DMS153 (cell line): Measurements from ENCODE around the gene INPP5A.

Experiments
- DNase-seq: peaks from one replicate; lab custom pipeline; 2025; lab: John Stamatoyannopoulos, UW

The INPP5A gene

GRCh38 chr10:132804785-132805426 is 267.3 kb downstream of the INPP5A start:
- no peak for DNase-seq

GRCh38 chr10:132805599-132805998 is 268.0 kb downstream of the INPP5A start:
- DNase-seq: no peak

GRCh38 chr10:132806110-132806509 is 268.5 kb downstream of the INPP5A start:
- no peak for DNase-seq

- DNase-seq: no peak
Measured at GRCh38 chr10:132806561-132807003, 269.0 kb downstream of the INPP5A start.

GRCh38 chr10:132807621-132808049 is 270.0 kb downstream of the INPP5A start:
- DNase-seq: no peak

GRCh38 chr10:132808383-132809231 is 271.0 kb downstream of the INPP5A start:
- no peak for DNase-seq

GRCh38 chr10:132809232-132810140 is 271.9 kb downstream of the INPP5A start:
- DNase-seq: no peak

GRCh38 chr10:132810141-132810806 is 272.7 kb downstream of the INPP5A start:
- no peak for DNase-seq

GRCh38 chr10:132810807-132811700 is 273.5 kb downstream of the INPP5A start:
- DNase-seq: no peak

- no peak for DNase-seq
Measured at GRCh38 chr10:132811891-132812481, 274.4 kb downstream of the INPP5A start.

- DNase-seq: no peak
Measured at GRCh38 chr10:132812520-132812919, 274.9 kb downstream of the INPP5A start.

GRCh38 chr10:132813001-132813401 is 275.4 kb downstream of the INPP5A start:
- DNase-seq: no peak

GRCh38 chr10:132813560-132814468 is 276.2 kb downstream of the INPP5A start:
- DNase-seq: no peak

- DNase-seq: no peak
Measured at GRCh38 chr10:132814469-132814856, 276.9 kb downstream of the INPP5A start.

- no peak for DNase-seq
Measured at GRCh38 chr10:132815168-132815857, 277.7 kb downstream of the INPP5A start.

- DNase-seq: no peak
Measured at GRCh38 chr10:132816718-132817117, 279.1 kb downstream of the INPP5A start.

GRCh38 chr10:132817701-132818211 is 280.2 kb downstream of the INPP5A start:
- no peak for DNase-seq

- no peak for DNase-seq
Measured at GRCh38 chr10:132820056-132820455, 282.5 kb downstream of the INPP5A start.
